Hepatocyte (in vitro differentiated cells): ENCODE results near the gene MICALL1. TPM values are rescaled to one million over a fixed set of nuclear protein-coding genes. Genes with fewer than 3 reads are reported as not detected.

Experiments
- DNase-seq: peaks from one replicate; pipeline ENCODE4 v3.0.0-alpha.2; 2016; ENCODE audit warnings: low spot score
- H2AFZ ChIP-seq: fragments of 200-600 bp; sonication (generic); 2 replicates; pipeline ENCODE4 v1.6.0; 2016; ENCODE audit warnings: antibody characterized with exemption, mild to moderate bottlenecking
- H3K27ac ChIP-seq: fragments of 200-600 bp; sonication (generic); 2 replicates; pipeline ENCODE4 v1.5.1; 2016; ENCODE audit warnings: mild to moderate bottlenecking
- H3K27me3 ChIP-seq: fragments of 200-600 bp; sonication (generic); 2 replicates; pipeline ENCODE4 v1.6.1; 2016
- H3K36me3 ChIP-seq: fragments of 200-600 bp; sonication (generic); replicated peaks from 2 replicates; pipeline ENCODE4 v1.5.1; 2016; ENCODE audit warnings: low read depth; ENCODE audit not compliant: insufficient read depth
- H3K4me1 ChIP-seq: fragments of 200-600 bp; sonication (generic); 2 replicates; pipeline ENCODE4 v1.5.1; 2016; ENCODE audit warnings: mild to moderate bottlenecking, moderate library complexity; ENCODE audit not compliant: insufficient read depth
- H3K4me2 ChIP-seq: fragments of 200-600 bp; sonication (generic); 2 replicates; pipeline ENCODE4 v1.6.0; 2016
- H3K4me3 ChIP-seq: fragments of 200-600 bp; sonication (generic); 2 replicates; pipeline ENCODE4 v1.5.1; 2016; ENCODE audit warnings: mild to moderate bottlenecking
- H3K79me2 ChIP-seq: fragments of 200-600 bp; sonication (generic); 2 replicates; pipeline ENCODE4 v1.6.0; 2017; ENCODE audit warnings: mild to moderate bottlenecking
- H3K9me2 ChIP-seq: fragments of 200-600 bp; sonication (generic); replicated peaks from 2 replicates; pipeline ENCODE4 v1.6.0; 2017; ENCODE audit warnings: mild to moderate bottlenecking; ENCODE audit not compliant: insufficient read depth
- H3K9me3 ChIP-seq: fragments of 200-600 bp; sonication (generic); 2 replicates; pipeline ENCODE4 v1.5.1; 2016; ENCODE audit warnings: low read depth, mild to moderate bottlenecking
- H4K20me1 ChIP-seq: fragments of 200-600 bp; sonication (generic); 2 replicates; pipeline ENCODE4 v1.6.0; 2016; ENCODE audit warnings: mild to moderate bottlenecking; ENCODE audit not compliant: insufficient read depth, poor library complexity, severe bottlenecking
- CTCF ChIP-seq: fragments of 200-600 bp; sonication (generic); IDR thresholded peaks from 2 replicates; pipeline ENCODE4 v1.5.1; 2016; ENCODE audit warnings: antibody characterized with exemption, mild to moderate bottlenecking; ENCODE audit not compliant: poor library complexity
- EZH2 ChIP-seq: fragments of 200-600 bp; sonication (generic); IDR thresholded peaks from 2 replicates; pipeline ENCODE4 v1.6.1; 2016; ENCODE audit warnings: antibody characterized with exemption, mild to moderate bottlenecking, borderline replicate concordance
- EZH2phosphoT487 ChIP-seq: fragments of 200-600 bp; sonication (generic); IDR thresholded peaks from one replicate; pipeline ENCODE4 v1.6.1; 2018; ENCODE audit warnings: antibody characterized with exemption, mild to moderate bottlenecking, low read depth, moderate library complexity; ENCODE audit not compliant: unreplicated experiment, severe bottlenecking
- WGBS: methylation state at CpG from one replicate; pipeline ENCODE4 v1.1.6; 2016; ENCODE audit warnings: low lambda C conversion rate; ENCODE audit errors: missing lambda C conversion rate; 5-methylcytosine and 5-hydroxymethylcytosine counted together
- polyA plus RNA-seq: library from polyadenylated mRNA; unstranded; fragments of >200 nt; fragmentation: Nextera tagmentation; extraction: Ambion mirVana; gene quantifications from 2 replicates; pipeline ENCODE4 v1.2.1, GENCODE V29; 2016
- total RNA-seq: library from RNA; depleted of rRNA; stranded (reverse); fragments of >200 nt; gene quantifications from 2 replicates; pipeline ENCODE4 v1.2.3, GENCODE V29; 2014

MICALL1 gene
- total and polyA plus RNA-seq, 2 experiments from 2014 or later = 15.0 to 26.1 TPM

GRCh38 chr22:37926771-37927636 lies 20.9 kb downstream of the MICALL1 start:
- TF ChIP-seq CTCF = no peak
- TF ChIP-seq EZH2 = no peak
- no peak for TF ChIP-seq EZH2phosphoT487
- Histone ChIP-seq H3K36me3 (no peaks in the 10 kb centered on the region), H3K4me1 (no peaks in the 10 kb centered on the region), H3K9me3 (no peaks in the 10 kb centered on the region), H3K4me3 (no peak overlapping the region), H3K9me2 (no peaks in the 10 kb centered on the region), H3K27ac (no peak overlapping the region), H3K79me2 (no peaks in the 10 kb centered on the region), H4K20me1 (no peaks in the 10 kb centered on the region), H3K4me2 (no peak overlapping the region), H3K27me3 (no peaks in the 10 kb centered on the region), H2AFZ (no peak overlapping the region)
- WGBS = 98% methylated on average over 30 of the region's 32 CpGs
- no peak for DNase-seq

GRCh38 chr22:37927637-37927936 lies 21.5 kb downstream of the MICALL1 start:
- TF ChIP-seq EZH2 = no peak
- no peak for TF ChIP-seq EZH2phosphoT487
- no peak for TF ChIP-seq CTCF
- 96% methylated on average over 5 of the region's 5 CpGs for whole genome bisulfite sequencing
- Histone ChIP-seq H3K4me2 (no peak overlapping the region), H3K9me3 (no peaks in the 10 kb centered on the region), H3K4me3 (no peak overlapping the region), H3K79me2 (no peaks in the 10 kb centered on the region), H3K27me3 (no peaks in the 10 kb centered on the region), H3K4me1 (no peaks in the 10 kb centered on the region), H2AFZ (no peak overlapping the region), H4K20me1 (no peaks in the 10 kb centered on the region), H3K27ac (no peak overlapping the region), H3K36me3 (no peaks in the 10 kb centered on the region), H3K9me2 (no peaks in the 10 kb centered on the region)
- no peak for DNase-seq

GRCh38 chr22:37929390-37929789 lies 23.3 kb downstream of the MICALL1 start:
- H3K9me2 ChIP-seq = no peaks in the 10 kb centered on the region

More at GRCh38 chr22:37929390-37929789, 23.3 kb downstream of the MICALL1 start:
- Histone ChIP-seq H3K27me3 (no peaks in the 10 kb centered on the region), H3K4me3 (no peak overlapping the region), H3K36me3 (no peaks in the 10 kb centered on the region), H3K9me3 (no peaks in the 10 kb centered on the region), H3K4me2 (no peak overlapping the region), H4K20me1 (no peaks in the 10 kb centered on the region), H3K79me2 (no peaks in the 10 kb centered on the region), H3K4me1 (no peaks in the 10 kb centered on the region), H2AFZ (no peak overlapping the region), H3K27ac (no peak overlapping the region)
- no peak for DNase-seq
- 95% methylated on average over 5 of the region's 5 CpGs for WGBS
- TF ChIP-seq EZH2phosphoT487 = no peak
- TF ChIP-seq CTCF = no peak
- no peak for TF ChIP-seq EZH2
